GM12874 (cell line): ENCODE results near the gene TBC1D22B.

Source experiments
- CTCF ChIP-seq: IDR thresholded peaks from 2 replicates; pipeline ENCODE4 v1.5.1; 2011; ENCODE audit warnings: low read depth, mild to moderate bottlenecking, control low read depth, low read length, moderate library complexity; ENCODE audit not compliant: insufficient read depth

The TBC1D22B gene

DNA sequence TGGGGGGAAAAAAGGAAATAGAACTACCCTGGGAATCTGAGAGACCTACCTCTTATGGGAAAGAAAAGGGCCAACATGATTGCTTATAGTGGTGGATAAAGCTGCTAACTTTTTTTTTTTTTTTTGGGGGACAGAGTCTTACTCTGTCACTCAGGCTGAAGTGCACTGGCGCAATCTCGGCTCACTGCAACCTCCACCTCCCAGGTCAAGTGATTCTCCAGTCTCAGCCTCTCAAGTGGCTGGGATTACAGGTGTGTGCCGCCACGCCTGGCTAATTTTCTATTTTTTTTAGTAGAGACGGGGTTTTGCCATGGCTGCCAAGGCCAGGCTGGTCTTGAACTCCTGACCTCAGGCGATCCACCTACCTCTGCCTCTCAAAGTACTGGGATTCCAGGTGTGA lies 39.5 kb upstream of the TBC1D22B start:
- no peak for TF ChIP-seq CTCF

DNA sequence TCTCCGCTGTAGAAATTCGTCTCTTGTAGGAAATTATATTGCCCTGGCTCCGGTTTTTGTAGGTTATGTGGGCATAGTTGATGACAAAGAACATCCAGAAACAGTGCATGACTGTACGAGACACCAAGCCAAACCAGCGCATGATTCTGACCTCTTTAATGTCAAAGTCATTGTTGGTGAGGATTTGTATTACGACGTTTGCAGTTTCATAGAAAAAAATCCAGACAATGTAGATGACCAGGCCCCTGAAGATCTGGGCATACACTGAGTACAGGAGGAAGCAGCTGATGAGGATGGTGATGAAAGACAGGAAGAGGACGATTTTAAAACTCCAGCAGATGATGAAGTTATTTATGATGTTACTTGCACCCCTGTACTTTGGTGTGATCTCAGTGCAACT lies 39.1 kb upstream of the TBC1D22B start:
- TF ChIP-seq CTCF = no peak

GRCh38 chr6:37221585-37222124 lies 35.9 kb upstream of the TBC1D22B start:
- TF ChIP-seq CTCF = no peak

- no peak for TF ChIP-seq CTCF
These were observed 35.2 kb upstream of the TBC1D22B start for GRCh38 chr6:37222125-37222967.

GRCh38 chr6:37222992-37223391 lies 34.6 kb upstream of the TBC1D22B start:
- TF ChIP-seq CTCF = no peak

DNA sequence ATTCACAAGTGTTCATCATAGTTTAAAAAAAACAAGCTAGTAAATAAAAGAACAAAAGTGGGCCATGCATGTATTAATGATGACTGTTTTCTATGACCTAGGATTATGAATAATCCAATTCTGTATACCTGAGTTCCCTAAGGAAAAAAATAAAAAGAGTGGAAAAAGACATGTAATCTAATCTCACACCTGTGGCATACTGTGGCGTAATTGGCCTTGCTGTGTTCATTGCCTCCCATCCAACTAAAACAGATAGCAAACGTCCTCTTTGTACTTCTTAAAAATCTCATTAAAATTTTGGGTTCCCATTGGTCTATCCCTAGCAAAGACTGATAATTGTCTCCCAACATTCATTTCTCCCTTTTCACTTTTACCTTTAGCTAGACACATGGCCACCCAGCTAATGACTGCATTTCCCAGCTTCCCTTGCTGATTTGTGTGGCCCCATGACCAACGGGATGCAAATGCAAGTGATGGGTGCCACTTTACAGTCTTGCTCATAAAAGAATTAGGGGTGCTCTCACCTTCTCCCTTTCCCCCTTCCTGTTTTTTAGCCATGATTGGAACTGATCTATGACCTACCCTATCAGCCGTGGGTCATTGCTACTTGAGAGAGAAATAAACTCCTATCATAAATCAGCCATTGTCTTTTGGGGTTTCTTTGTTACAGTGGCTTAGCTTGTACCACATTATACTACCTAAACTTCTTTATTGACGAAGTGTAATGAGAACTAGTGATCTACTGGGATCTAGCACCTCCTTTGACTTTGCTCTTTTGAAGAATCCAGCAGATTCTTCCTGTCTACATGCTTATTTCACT lies 32.0 kb upstream of the TBC1D22B start:
- no peak for TF ChIP-seq CTCF

- TF ChIP-seq CTCF = no peak
These were observed 27.5 kb upstream of the TBC1D22B start for GRCh38 chr6:37230104-37230503.
